ENCODE measurements around the gene EFNA5.

DNA sequence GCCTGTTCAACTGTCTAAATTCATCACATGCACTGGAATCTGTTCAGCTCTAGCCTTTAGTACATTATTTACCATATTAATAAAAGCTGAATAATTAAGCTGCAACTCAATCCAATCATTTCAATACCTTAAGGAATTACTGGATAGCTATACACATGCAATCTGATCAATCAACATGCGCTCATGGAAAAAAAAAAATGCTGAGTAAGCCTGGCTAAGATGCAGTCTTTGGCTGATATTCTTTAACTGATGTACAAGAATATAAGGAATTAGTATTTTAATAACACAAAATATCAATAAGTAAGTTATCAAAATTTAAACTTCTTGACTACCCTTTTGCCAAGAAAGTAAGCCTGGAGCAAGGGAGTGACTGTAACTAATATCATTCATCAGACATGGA, 15.9 kb downstream of the EFNA5 start:
- no peak for TF ChIP-seq RCOR1 (IDR thresholded peaks at IDR 0.05; ENCODE audit: low read length)
- no peak for TF ChIP-seq RAD21 (IDR thresholded peaks at IDR 0.05; ENCODE audit: low read length)
- TF ChIP-seq, protein P1, sequence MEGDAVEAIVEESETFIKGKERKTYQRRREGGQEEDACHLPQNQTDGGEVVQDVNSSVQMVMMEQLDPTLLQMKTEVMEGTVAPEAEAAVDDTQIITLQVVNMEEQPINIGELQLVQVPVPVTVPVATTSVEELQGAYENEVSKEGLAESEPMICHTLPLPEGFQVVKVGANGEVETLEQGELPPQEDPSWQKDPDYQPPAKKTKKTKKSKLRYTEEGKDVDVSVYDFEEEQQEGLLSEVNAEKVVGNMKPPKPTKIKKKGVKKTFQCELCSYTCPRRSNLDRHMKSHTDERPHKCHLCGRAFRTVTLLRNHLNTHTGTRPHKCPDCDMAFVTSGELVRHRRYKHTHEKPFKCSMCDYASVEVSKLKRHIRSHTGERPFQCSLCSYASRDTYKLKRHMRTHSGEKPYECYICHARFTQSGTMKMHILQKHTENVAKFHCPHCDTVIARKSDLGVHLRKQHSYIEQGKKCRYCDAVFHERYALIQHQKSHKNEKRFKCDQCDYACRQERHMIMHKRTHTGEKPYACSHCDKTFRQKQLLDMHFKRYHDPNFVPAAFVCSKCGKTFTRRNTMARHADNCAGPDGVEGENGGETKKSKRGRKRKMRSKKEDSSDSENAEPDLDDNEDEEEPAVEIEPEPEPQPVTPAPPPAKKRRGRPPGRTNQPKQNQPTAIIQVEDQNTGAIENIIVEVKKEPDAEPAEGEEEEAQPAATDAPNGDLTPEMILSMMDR (IDR thresholded peaks at IDR 0.05), result no peak
- TF ChIP-seq, protein P2, sequence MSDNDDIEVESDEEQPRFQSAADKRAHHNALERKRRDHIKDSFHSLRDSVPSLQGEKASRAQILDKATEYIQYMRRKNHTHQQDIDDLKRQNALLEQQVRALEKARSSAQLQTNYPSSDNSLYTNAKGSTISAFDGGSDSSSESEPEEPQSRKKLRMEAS (IDR thresholded peaks at IDR 0.05; ENCODE audit: low read depth), result no peak
- no peak for TF ChIP-seq EP300 (IDR thresholded peaks at IDR 0.05; ENCODE audit: borderline replicate concordance in 1 of 2, low read depth in 1 of 2, low read length in 1 of 2)
- TF ChIP-seq TAF1 (IDR thresholded peaks at IDR 0.05; ENCODE audit: borderline replicate concordance, low read depth, low read length), result no peak
- TF ChIP-seq, protein P3, sequence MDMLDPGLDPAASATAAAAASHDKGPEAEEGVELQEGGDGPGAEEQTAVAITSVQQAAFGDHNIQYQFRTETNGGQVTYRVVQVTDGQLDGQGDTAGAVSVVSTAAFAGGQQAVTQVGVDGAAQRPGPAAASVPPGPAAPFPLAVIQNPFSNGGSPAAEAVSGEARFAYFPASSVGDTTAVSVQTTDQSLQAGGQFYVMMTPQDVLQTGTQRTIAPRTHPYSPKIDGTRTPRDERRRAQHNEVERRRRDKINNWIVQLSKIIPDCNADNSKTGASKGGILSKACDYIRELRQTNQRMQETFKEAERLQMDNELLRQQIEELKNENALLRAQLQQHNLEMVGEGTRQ (IDR thresholded peaks at IDR 0.05; ENCODE audit: borderline replicate concordance, low read depth, low read length), result no peak
- TF ChIP-seq FOXM1 (IDR thresholded peaks at IDR 0.05; ENCODE audit: low read depth), result no peak
- TF ChIP-seq POLR2AphosphoS5 (IDR thresholded peaks at IDR 0.05; ENCODE audit: low read depth, low read length), result no peak

Data from SK-N-SH (cell line).